WTC11 (cell line): ENCODE data around the gene MTSS2. TPM values are rescaled to one million over a fixed set of nuclear protein-coding genes. Genes with fewer than 3 reads are reported as not detected.

ENCODE experiments used
- ATAC-seq: fragments of 200-7000 bp; cut with Tn5 transposase; 2 replicates; pipeline ENCODE4 v1.10.0; 2021; ENCODE audit warnings: mild to moderate bottlenecking, moderate library complexity
- CTCF ChIA-PET: fragments of 300-600 bp; sonication (Branson Sonifier 250); formaldehyde crosslinking; loops from one replicate; lab custom pipeline; 2021; ENCODE audit warnings: antibody characterized with exemption; lab: Charles Lee
- POLR2A ChIA-PET: fragments of 350-600 bp; sonication (Branson Sonifier 250); formaldehyde crosslinking; loops from one replicate; lab custom pipeline; 2021; ENCODE audit warnings: antibody characterized with exemption; lab: Charles Lee
- DNase-seq: peaks from one replicate; pipeline ENCODE4 v3.0.0; 2021; ENCODE audit warnings: low spot score
- H3K27ac Mint-ChIP-seq: 2 replicates; pipeline ENCODE4 v1.8.0; 2021; ENCODE audit warnings: mixed read lengths
- H3K27me3 Mint-ChIP-seq: 2 replicates; pipeline ENCODE4 v1.8.0; 2021; ENCODE audit warnings: low read depth, mild to moderate bottlenecking, moderate library complexity, mixed read lengths
- H3K36me3 Mint-ChIP-seq: 2 replicates; pipeline ENCODE4 v1.8.0; 2021; ENCODE audit warnings: mixed read lengths
- H3K4me1 Mint-ChIP-seq: 2 replicates; pipeline ENCODE4 v1.8.0; 2022; ENCODE audit warnings: mixed read lengths
- H3K4me3 Mint-ChIP-seq: 2 replicates; pipeline ENCODE4 v1.8.0; 2021; ENCODE audit warnings: mild to moderate bottlenecking, moderate library complexity, mixed read lengths
- H3K9me3 Mint-ChIP-seq: 2 replicates; pipeline ENCODE4 v1.8.0; 2021; ENCODE audit warnings: mixed read lengths
- AR ChIP-seq: fragments of 250-450 bp; sonication (Bioruptor Pico); IDR thresholded peaks from 2 replicates; pipeline ENCODE4 v1.9.0; 2021; ENCODE audit warnings: mild to moderate bottlenecking
- ATF3 ChIP-seq: sonication (generic); formaldehyde crosslinking; conservative IDR thresholded peaks from 2 replicates; pipeline ENCODE4 v1.8.1; 2022; ENCODE audit warnings: mild to moderate bottlenecking, missing genetic modification reagents
- E2F4 ChIP-seq: sonication (generic); formaldehyde crosslinking; IDR thresholded peaks from 2 replicates; pipeline ENCODE4 v1.8.1; 2022; ENCODE audit warnings: low read depth, mild to moderate bottlenecking, moderate library complexity, missing genetic modification reagents, borderline replicate concordance
- EMX1 ChIP-seq: fragments of 250-450 bp; sonication (Bioruptor Pico); IDR thresholded peaks from 2 replicates; pipeline ENCODE4 v1.8.0; 2021; ENCODE audit warnings: mild to moderate bottlenecking
- FOXP1 ChIP-seq: sonication (generic); formaldehyde crosslinking; IDR thresholded peaks from 2 replicates; pipeline ENCODE4 v1.8.0; 2022; ENCODE audit warnings: missing genetic modification reagents, mild to moderate bottlenecking, moderate library complexity, borderline replicate concordance
- JAZF1 ChIP-seq: fragments of 250-450 bp; sonication (Bioruptor Pico); IDR thresholded peaks from 2 replicates; pipeline ENCODE4 v1.9.0; 2021; ENCODE audit warnings: moderate library complexity, mild to moderate bottlenecking, inconsistent platforms
- MXD4 ChIP-seq: fragments of 250-450 bp; sonication (Bioruptor Pico); IDR thresholded peaks from 2 replicates; pipeline ENCODE4 v1.8.0; 2021; ENCODE audit warnings: mild to moderate bottlenecking, moderate library complexity, borderline replicate concordance
- NFYB ChIP-seq: sonication (generic); formaldehyde crosslinking; conservative IDR thresholded peaks from 2 replicates; pipeline ENCODE4 v1.8.0; 2022; ENCODE audit warnings: low read depth, missing genetic modification reagents
- NR3C1 ChIP-seq: sonication (generic); formaldehyde crosslinking; conservative IDR thresholded peaks from 2 replicates; pipeline ENCODE4 v1.8.1; 2023; ENCODE audit warnings: low read depth, mild to moderate bottlenecking, missing genetic modification reagents
- OVOL2 ChIP-seq: fragments of 250-450 bp; sonication (Bioruptor Pico); IDR thresholded peaks from 2 replicates; pipeline ENCODE4 v1.9.0; 2021; ENCODE audit warnings: mild to moderate bottlenecking, borderline replicate concordance
- PRRX2 ChIP-seq: fragments of 250-450 bp; sonication (Bioruptor Pico); IDR thresholded peaks from 2 replicates; pipeline ENCODE4 v1.8.0; 2021; ENCODE audit warnings: mild to moderate bottlenecking
- RORB ChIP-seq: fragments of 250-450 bp; sonication (Bioruptor Pico); IDR thresholded peaks from 2 replicates; pipeline ENCODE4 v1.9.0; 2021; ENCODE audit warnings: mild to moderate bottlenecking
- SMAD3 ChIP-seq: sonication (generic); formaldehyde crosslinking; IDR thresholded peaks from 2 replicates; pipeline ENCODE4 v1.8.0; 2022; ENCODE audit warnings: missing genetic modification reagents, mild to moderate bottlenecking, borderline replicate concordance
- SOX15 ChIP-seq: fragments of 250-450 bp; sonication (Bioruptor Pico); IDR thresholded peaks from 2 replicates; pipeline ENCODE4 v1.9.0; 2021; ENCODE audit warnings: mild to moderate bottlenecking
- TCF7 ChIP-seq: sonication (generic); formaldehyde crosslinking; IDR thresholded peaks from 2 replicates; pipeline ENCODE4 v1.8.0; 2022; ENCODE audit warnings: mild to moderate bottlenecking, low read depth, missing genetic modification reagents, moderate library complexity
- TEAD1 ChIP-seq: sonication (generic); formaldehyde crosslinking; IDR thresholded peaks from 2 replicates; pipeline ENCODE4 v1.8.0; 2022; ENCODE audit warnings: mild to moderate bottlenecking, missing genetic modification reagents
- TP53 ChIP-seq: sonication (generic); formaldehyde crosslinking; IDR thresholded peaks from 2 replicates; pipeline ENCODE4 v1.8.1; 2023; ENCODE audit warnings: mild to moderate bottlenecking, missing genetic modification reagents
- ZNF121 ChIP-seq: sonication (generic); formaldehyde crosslinking; IDR thresholded peaks from 2 replicates; pipeline ENCODE4 v1.8.0; 2023; ENCODE audit warnings: missing genetic modification reagents
- ZNF219 ChIP-seq: sonication (generic); formaldehyde crosslinking; IDR thresholded peaks from 2 replicates; pipeline ENCODE4 v1.8.0; 2023; ENCODE audit warnings: missing genetic modification reagents, mild to moderate bottlenecking, borderline replicate concordance
- ZNF232 ChIP-seq: sonication (generic); formaldehyde crosslinking; IDR thresholded peaks from 2 replicates; pipeline ENCODE4 v1.8.0; 2022; ENCODE audit warnings: mild to moderate bottlenecking, missing genetic modification reagents
- ZNF263 ChIP-seq: sonication (generic); formaldehyde crosslinking; IDR thresholded peaks from 2 replicates; pipeline ENCODE4 v1.8.1; 2022; ENCODE audit warnings: low read depth, mild to moderate bottlenecking, moderate library complexity, missing genetic modification reagents
- ZNF671 ChIP-seq: fragments of 250-450 bp; sonication (Bioruptor Pico); IDR thresholded peaks from 2 replicates; pipeline ENCODE4 v1.8.0; 2021; ENCODE audit warnings: mild to moderate bottlenecking
- total RNA-seq: library from RNA; stranded (reverse); gene quantifications from 3 replicates; pipeline ENCODE4 v1.2.3, GENCODE V29; 2021
- TF ChIP-seq, protein P1 (sequence below): sonication (generic); formaldehyde crosslinking; IDR thresholded peaks from 2 replicates; pipeline ENCODE4 v1.8.1; 2023; ENCODE audit warnings: mild to moderate bottlenecking, moderate library complexity, missing genetic modification reagents
- TF ChIP-seq, protein P2 (sequence below): sonication (generic); formaldehyde crosslinking; IDR thresholded peaks from 2 replicates; pipeline ENCODE4 v1.8.1; 2023; ENCODE audit warnings: mild to moderate bottlenecking, missing genetic modification reagents
- TF ChIP-seq, protein P3 (sequence below): sonication (generic); formaldehyde crosslinking; conservative IDR thresholded peaks from 2 replicates; pipeline ENCODE4 v1.8.1; 2023; ENCODE audit warnings: mild to moderate bottlenecking, low read depth, missing genetic modification reagents, moderate library complexity

The MTSS2 gene
- total RNA-seq, 1 experiment from 2014 or later, result 28.3 TPM

GRCh38 chr16:70726892-70727361, 41.1 kb upstream of the MTSS2 start:
- Mint-ChIP-seq H3K36me3 (peaks cover 4% of the 10 kb centered on the region), H3K4me1 (peaks cover 4% of the 10 kb centered on the region), H3K4me3 (no peak overlapping the region), H3K27me3 (no peaks in the 10 kb centered on the region), H3K9me3 (no peaks in the 10 kb centered on the region)
- CTCF ChIA-PET, result interaction anchor here (1.1 to 2.6 kb wide), 3 partner anchors 12 to 47 kb away, joined by 3 to 10 read pairs (median 8); no protein-coding TSS in a partner anchor
- TF ChIP-seq E2F4 (CRISPR knock-in tag) (no peak), ATF3 (no peak), ZNF121 (CRISPR knock-in tag) (no peak), ZNF232 (CRISPR knock-in tag) (no peak), SOX15 (CRISPR knock-in tag) (no peak), FOXP1 (no peak), AR (CRISPR knock-in tag) (no peak), TCF7 (CRISPR knock-in tag) (no peak), NR3C1 (CRISPR knock-in tag) (no peak), PRRX2 (no peak), NFYB (CRISPR knock-in tag) (no peak)
- TF ChIP-seq, protein P1, sequence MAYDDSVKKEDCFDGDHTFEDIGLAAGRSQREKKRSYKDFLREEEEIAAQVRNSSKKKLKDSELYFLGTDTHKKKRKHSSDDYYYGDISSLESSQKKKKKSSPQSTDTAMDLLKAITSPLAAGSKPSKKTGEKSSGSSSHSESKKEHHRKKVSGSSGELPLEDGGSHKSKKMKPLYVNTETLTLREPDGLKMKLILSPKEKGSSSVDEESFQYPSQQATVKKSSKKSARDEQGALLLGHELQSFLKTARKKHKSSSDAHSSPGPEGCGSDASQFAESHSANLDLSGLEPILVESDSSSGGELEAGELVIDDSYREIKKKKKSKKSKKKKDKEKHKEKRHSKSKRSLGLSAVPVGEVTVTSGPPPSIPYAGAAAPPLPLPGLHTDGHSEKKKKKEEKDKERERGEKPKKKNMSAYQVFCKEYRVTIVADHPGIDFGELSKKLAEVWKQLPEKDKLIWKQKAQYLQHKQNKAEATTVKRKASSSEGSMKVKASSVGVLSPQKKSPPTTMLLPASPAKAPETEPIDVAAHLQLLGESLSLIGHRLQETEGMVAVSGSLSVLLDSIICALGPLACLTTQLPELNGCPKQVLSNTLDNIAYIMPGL (CRISPR knock-in tag), result no peak
- TF ChIP-seq, protein P2, sequence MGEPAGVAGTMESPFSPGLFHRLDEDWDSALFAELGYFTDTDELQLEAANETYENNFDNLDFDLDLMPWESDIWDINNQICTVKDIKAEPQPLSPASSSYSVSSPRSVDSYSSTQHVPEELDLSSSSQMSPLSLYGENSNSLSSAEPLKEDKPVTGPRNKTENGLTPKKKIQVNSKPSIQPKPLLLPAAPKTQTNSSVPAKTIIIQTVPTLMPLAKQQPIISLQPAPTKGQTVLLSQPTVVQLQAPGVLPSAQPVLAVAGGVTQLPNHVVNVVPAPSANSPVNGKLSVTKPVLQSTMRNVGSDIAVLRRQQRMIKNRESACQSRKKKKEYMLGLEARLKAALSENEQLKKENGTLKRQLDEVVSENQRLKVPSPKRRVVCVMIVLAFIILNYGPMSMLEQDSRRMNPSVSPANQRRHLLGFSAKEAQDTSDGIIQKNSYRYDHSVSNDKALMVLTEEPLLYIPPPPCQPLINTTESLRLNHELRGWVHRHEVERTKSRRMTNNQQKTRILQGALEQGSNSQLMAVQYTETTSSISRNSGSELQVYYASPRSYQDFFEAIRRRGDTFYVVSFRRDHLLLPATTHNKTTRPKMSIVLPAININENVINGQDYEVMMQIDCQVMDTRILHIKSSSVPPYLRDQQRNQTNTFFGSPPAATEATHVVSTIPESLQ (CRISPR knock-in tag), result no peak
- TF ChIP-seq, all 79 proteins: peak for 0
- DNase-seq (no peak), ATAC-seq (no peak)
- POLR2A ChIA-PET, result no interaction called here
- no peak overlapping the region for H3K27ac Mint-ChIP-seq

GRCh38 chr16:70725912-70726828, 40.3 kb upstream of the MTSS2 start:
- H3K9me3 Mint-ChIP-seq, result no peaks in the 10 kb centered on the region
- DNase-seq (no peak), ATAC-seq (no peak)
- ChIA-PET CTCF (interaction anchor here (1.1 to 2.6 kb wide), 3 partner anchors 12 to 46 kb away, joined by 3 to 8 read pairs (median 3); no protein-coding TSS in a partner anchor), POLR2A (interaction anchor here (1.0 kb wide), 1 partner anchor 39 kb away, joined by 5 read pairs; no protein-coding TSS in a partner anchor)
- no peak overlapping the region for H3K4me3 Mint-ChIP-seq
- peak overlapping the region; percentile 55 for H3K27ac Mint-ChIP-seq
- no peaks in the 10 kb centered on the region for H3K27me3 Mint-ChIP-seq
- H3K36me3 Mint-ChIP-seq, result peaks cover 6% of the 10 kb centered on the region
- H3K4me1 Mint-ChIP-seq, result peaks cover 4% of the 10 kb centered on the region
- TF ChIP-seq, protein P3, sequence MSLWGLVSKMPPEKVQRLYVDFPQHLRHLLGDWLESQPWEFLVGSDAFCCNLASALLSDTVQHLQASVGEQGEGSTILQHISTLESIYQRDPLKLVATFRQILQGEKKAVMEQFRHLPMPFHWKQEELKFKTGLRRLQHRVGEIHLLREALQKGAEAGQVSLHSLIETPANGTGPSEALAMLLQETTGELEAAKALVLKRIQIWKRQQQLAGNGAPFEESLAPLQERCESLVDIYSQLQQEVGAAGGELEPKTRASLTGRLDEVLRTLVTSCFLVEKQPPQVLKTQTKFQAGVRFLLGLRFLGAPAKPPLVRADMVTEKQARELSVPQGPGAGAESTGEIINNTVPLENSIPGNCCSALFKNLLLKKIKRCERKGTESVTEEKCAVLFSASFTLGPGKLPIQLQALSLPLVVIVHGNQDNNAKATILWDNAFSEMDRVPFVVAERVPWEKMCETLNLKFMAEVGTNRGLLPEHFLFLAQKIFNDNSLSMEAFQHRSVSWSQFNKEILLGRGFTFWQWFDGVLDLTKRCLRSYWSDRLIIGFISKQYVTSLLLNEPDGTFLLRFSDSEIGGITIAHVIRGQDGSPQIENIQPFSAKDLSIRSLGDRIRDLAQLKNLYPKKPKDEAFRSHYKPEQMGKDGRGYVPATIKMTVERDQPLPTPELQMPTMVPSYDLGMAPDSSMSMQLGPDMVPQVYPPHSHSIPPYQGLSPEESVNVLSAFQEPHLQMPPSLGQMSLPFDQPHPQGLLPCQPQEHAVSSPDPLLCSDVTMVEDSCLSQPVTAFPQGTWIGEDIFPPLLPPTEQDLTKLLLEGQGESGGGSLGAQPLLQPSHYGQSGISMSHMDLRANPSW (CRISPR knock-in tag), result no peak
- TF ChIP-seq ZNF671 (CRISPR knock-in tag) (no peak), OVOL2 (no peak), RORB (no peak), ZNF219 (CRISPR knock-in tag) (no peak), TP53 (CRISPR knock-in tag) (no peak), MXD4 (CRISPR knock-in tag) (no peak), SMAD3 (no peak), JAZF1 (CRISPR knock-in tag) (no peak), ZNF263 (CRISPR knock-in tag) (no peak), TEAD1 (CRISPR knock-in tag) (no peak), EMX1 (CRISPR knock-in tag) (no peak)
